Skeletal muscle tissue (tissue), 4 donors: ENCODE data around the gene LEPR. TPM values are rescaled to one million over a fixed set of nuclear protein-coding genes. Genes with fewer than 3 reads are reported as not detected.

Experiments
- H3K27ac ChIP-seq: one replicate; pipeline ENCODE4 v1.7.0; 2013; ENCODE audit warnings: mild to moderate bottlenecking, low read depth, low read length, inconsistent platforms
- H3K27me3 ChIP-seq, 3 donors: one replicate each; pipeline ENCODE4 v1.7.0; 2013; ENCODE audit warnings: low read length in 3 of 3; ENCODE audit not compliant: control insufficient read depth in 3 of 3, insufficient read depth in 3 of 3
- H3K36me3 ChIP-seq, 3 donors: one replicate each; pipeline ENCODE4 v1.7.0; 2013; ENCODE audit warnings: low read length in 3 of 3; ENCODE audit not compliant: control insufficient read depth in 3 of 3, insufficient read depth in 3 of 3
- H3K4me1 ChIP-seq, 3 donors: one replicate each; pipeline ENCODE4 v1.7.0; 2013; ENCODE audit warnings: low read length in 3 of 3, mild to moderate bottlenecking in 3 of 3; ENCODE audit not compliant: control insufficient read depth in 3 of 3, insufficient read depth in 3 of 3
- H3K4me3 ChIP-seq, 3 donors: one replicate each; pipeline ENCODE4 v1.7.0; 2013; ENCODE audit warnings: low read length in 3 of 3
- H3K9ac ChIP-seq, 3 donors: one replicate each; pipeline ENCODE4 v1.7.0; 2013; ENCODE audit warnings: low read length in 3 of 3, mild to moderate bottlenecking in 3 of 3, moderate library complexity in 2 of 3, low read depth in 1 of 3
- H3K9me3 ChIP-seq, 3 donors: one replicate each; pipeline ENCODE4 v1.7.0; 2013; ENCODE audit warnings: low read length in 3 of 3; ENCODE audit not compliant: control insufficient read depth in 3 of 3
- total RNA-seq: library from RNA; depleted of rRNA; stranded (reverse); fragments of >200 nt; gene quantifications from one replicate; pipeline ENCODE4 v1.2.3, GENCODE V29; 2014
- donor health status: Osteomylitis.

LEPR gene
- total RNA-seq, 1 donor from 2014 or later: 11.0 TPM

DNA sequence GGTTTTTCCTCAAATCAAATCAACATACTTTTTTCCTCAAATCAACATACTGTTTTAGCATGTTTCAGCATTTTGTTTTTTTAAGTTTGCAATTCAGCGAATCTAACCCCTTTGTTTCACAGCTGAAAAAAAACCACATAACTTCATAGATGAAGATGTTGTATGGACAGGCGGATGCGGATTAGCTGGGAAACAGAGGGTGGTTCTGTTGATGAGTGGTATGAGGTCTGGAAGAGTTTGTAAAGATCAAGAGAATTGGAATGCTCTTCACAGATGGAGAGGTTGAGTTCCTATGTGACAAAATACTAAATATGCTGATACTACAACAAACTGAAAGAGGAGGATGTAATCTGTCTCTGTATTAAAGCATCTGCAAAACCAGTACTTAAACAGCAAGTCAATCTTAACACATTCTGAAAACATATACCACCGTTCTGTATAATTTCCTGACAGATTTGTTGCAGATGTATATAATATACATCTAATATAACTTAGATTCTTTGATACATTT, 10.6 kb upstream of the LEPR start:
- Histone ChIP-seq H3K27me3 (no peaks in the 10 kb centered on the region), H3K9ac (no peak overlapping the region), H3K4me1 (no peaks in the 10 kb centered on the region), H3K36me3 (peaks cover 0 to 4% (median 0%) of the 10 kb centered on the region in 3 donors), H3K9me3 (no peaks in the 10 kb centered on the region), H3K4me3 (no peak overlapping the region), H3K27ac (no peak overlapping the region)

GRCh38 chr1:65412256-65412983, 8.0 kb upstream of the LEPR start:
- Histone ChIP-seq H3K9me3 (no peaks in the 10 kb centered on the region), H3K4me3 (no peak overlapping the region), H3K9ac (no peak overlapping the region), H3K27me3 (no peaks in the 10 kb centered on the region), H3K4me1 (no peaks in the 10 kb centered on the region), H3K36me3 (peaks cover 0 to 4% (median 0%) of the 10 kb centered on the region in 3 donors), H3K27ac (no peak overlapping the region)

- H3K27me3 ChIP-seq: no peaks in the 10 kb centered on the region
- H3K4me3 ChIP-seq: no peak overlapping the region
- H3K9ac ChIP-seq: no peak overlapping the region
- H3K36me3 ChIP-seq: peaks cover 0 to 4% (median 0%) of the 10 kb centered on the region in 3 donors
- no peak overlapping the region for H3K27ac ChIP-seq
- H3K4me1 ChIP-seq: no peaks in the 10 kb centered on the region
- no peaks in the 10 kb centered on the region for H3K9me3 ChIP-seq
Observed at GRCh38 chr1:65412984-65413375, 7.5 kb upstream of the LEPR start.

DNA sequence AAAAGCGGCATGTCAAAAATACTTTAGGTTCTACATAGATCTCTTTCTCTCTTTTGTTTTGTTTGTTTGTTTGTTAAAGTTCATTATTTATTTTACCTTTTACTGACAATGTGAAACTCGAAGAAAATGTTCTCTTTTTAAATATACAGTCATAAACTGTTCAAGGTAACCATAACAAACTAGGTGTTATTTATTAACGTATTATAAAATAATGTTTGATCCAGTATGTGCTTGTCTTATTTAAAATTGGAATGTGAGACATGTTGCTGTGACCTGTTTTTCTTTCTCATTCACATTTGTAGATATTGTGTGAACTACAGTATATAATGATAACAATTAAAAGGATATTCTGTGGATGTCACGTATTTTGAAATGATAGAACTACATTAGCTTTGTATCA, 5.9 kb upstream of the LEPR start:
- Histone ChIP-seq H3K27me3 (no peaks in the 10 kb centered on the region), H3K4me1 (peaks cover 0 to 4% (median 0%) of the 10 kb centered on the region in 3 donors), H3K36me3 (no peaks in the 10 kb centered on the region), H3K27ac (no peak overlapping the region), H3K9me3 (no peaks in the 10 kb centered on the region), H3K9ac (no peak overlapping the region), H3K4me3 (no peak overlapping the region)

GRCh38 chr1:65416767-65417166, 3.7 kb upstream of the LEPR start:
- no peaks in the 10 kb centered on the region for H3K27me3 ChIP-seq
- H3K4me3 ChIP-seq: no peak overlapping the region
- H3K36me3 ChIP-seq: no peaks in the 10 kb centered on the region
- no peak overlapping the region for H3K27ac ChIP-seq
- peaks cover 3 to 10% (median 6%) of the 10 kb centered on the region in 3 donors for H3K4me1 ChIP-seq
- no peaks in the 10 kb centered on the region for H3K9me3 ChIP-seq
- no peak overlapping the region for H3K9ac ChIP-seq

DNA sequence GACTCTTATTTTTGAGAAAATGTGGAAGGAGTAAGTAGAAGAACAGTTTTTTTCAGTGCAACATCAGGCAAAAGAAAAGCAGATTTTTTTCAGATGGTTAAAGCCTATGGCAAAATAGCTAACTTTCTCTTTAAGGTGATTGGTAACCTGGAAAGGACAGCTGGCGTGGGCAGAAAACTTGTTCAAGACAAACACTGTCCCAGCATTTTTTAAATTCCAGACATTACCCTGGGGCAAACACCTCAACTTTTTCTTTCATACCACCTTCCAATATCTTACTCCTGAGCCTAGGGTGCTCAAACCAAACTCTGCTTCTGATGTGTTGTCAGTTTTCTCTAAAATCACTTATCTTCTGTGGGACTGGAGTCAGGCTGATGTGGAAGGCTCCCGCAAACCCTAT, 2.7 kb upstream of the LEPR start:
- Histone ChIP-seq H3K9ac (no peak overlapping the region), H3K27ac (no peak overlapping the region), H3K36me3 (no peaks in the 10 kb centered on the region), H3K9me3 (no peaks in the 10 kb centered on the region), H3K4me1 (peaks cover 12 to 20% (median 16%) of the 10 kb centered on the region in 3 donors), H3K27me3 (no peaks in the 10 kb centered on the region), H3K4me3 (no peak overlapping the region)

DNA sequence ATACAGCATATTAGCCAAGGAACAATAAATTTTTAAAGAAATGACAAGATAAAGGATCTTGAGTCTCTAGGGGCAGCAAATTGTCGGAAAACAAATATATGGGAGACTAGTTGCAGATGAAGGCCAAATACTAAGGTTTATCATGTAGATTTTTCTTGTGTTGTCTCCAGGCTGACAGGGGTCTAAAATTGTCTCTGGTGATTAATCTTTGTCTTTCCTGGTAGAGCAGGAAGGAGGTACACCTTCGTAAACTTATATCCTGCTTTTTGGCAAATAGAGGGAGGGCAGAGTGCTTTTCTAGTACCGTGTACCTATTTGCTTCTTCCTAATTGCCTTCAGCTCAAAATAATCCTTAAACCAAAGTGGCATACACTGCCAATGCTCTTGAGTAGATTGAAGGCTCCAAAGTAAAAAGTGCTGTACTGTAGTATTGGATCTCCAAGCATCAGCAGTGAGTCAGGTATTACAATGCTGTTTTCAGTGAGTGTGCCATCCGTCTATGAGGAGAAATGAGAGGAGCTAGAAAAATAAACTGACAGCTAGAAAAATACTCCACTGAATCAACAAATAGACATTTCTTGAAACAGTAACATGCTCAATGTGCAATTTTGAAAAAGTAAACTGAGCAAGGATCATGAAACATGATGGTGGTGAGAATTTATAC, 1.8 kb upstream of the LEPR start:
- Histone ChIP-seq H3K4me3 (no peak overlapping the region), H3K36me3 (no peaks in the 10 kb centered on the region), H3K9me3 (no peaks in the 10 kb centered on the region), H3K9ac (peak overlapping the region in 1 of 3 donors; percentile 43), H3K4me1 (peaks cover 17 to 26% (median 23%) of the 10 kb centered on the region in 3 donors), H3K27me3 (no peaks in the 10 kb centered on the region), H3K27ac (no peak overlapping the region)

GRCh38 chr1:65419681-65420589, 533 bp upstream of the LEPR start:
- Histone ChIP-seq H3K4me3 (peak overlapping the region; percentile 85 to 88 (median 85)), H3K9ac (peak overlapping the region; percentile 84 to 89 (median 89)), H3K36me3 (no peaks in the 10 kb centered on the region), H3K4me1 (peaks cover 22 to 29% (median 23%) of the 10 kb centered on the region in 3 donors), H3K9me3 (no peaks in the 10 kb centered on the region), H3K27me3 (no peaks in the 10 kb centered on the region), H3K27ac (peak overlapping the region; percentile 97)

DNA sequence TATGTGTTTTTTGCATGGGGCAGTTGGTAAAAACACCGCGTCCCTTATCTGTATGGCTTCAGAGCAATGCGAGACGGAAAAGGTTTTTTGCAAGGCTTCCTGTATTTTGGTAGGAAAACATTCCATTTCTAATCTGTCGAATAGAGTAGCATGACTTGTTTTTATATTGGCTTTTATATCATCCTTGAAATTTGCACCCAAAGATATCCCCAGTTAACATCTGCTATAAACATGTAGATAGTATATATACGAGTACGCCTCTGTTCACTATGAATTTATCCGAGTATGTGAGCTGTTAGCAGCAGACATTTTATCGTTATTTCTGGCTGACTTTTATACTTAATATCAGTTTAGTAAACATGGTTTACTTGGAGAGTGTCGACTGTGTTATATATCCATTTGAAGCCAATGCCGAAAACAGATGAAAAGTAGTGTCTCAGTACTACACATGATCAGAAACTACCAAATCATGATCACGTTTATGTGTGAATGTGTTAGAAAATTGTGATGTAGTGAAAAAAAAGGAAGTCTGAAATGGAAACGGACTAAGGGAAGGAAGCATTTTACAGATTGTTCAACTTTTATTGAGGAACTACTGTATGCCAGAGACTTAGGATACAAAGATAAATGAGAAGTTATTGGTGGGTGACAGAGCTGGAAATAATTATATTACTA, 1.0 kb downstream of the LEPR start:
- H3K27ac ChIP-seq: peak overlapping the region; percentile 97
- H3K27me3 ChIP-seq: no peaks in the 10 kb centered on the region
- peak overlapping the region; percentile 92 to 98 (median 96) for H3K4me3 ChIP-seq
- peaks cover 22 to 29% (median 23%) of the 10 kb centered on the region in 3 donors for H3K4me1 ChIP-seq
- no peaks in the 10 kb centered on the region for H3K9me3 ChIP-seq
- peaks cover 7 to 12% (median 11%) of the 10 kb centered on the region in 3 donors for H3K36me3 ChIP-seq
- peak overlapping the region; percentile 97 to 98 (median 98) for H3K9ac ChIP-seq
